ENCODE measurements around the gene NCAM1.

The NCAM1 gene

GRCh38 chr11:113090716-113091480 lies 129.7 kb downstream of the NCAM1 start:
- TF ChIP-seq CTCF (IDR thresholded peaks at IDR 0.05; ENCODE audit: low read depth, low read length, missing control alignments): no peak
- no peak overlapping the region for H3K4me3 ChIP-seq (replicated peaks; ENCODE audit: low read depth, low read length)
- DNase-seq (ENCODE audit: extremely low read depth, low read depth): no peak

GRCh38 chr11:113091481-113091780 lies 130.2 kb downstream of the NCAM1 start:
- TF ChIP-seq CTCF (IDR thresholded peaks at IDR 0.05; ENCODE audit: low read depth, low read length, missing control alignments): no peak
- DNase-seq (ENCODE audit: extremely low read depth, low read depth): no peak
- no peak overlapping the region for H3K4me3 ChIP-seq (replicated peaks; ENCODE audit: low read depth, low read length)

- no peak for TF ChIP-seq CTCF (IDR thresholded peaks at IDR 0.05; ENCODE audit: low read depth, low read length, missing control alignments)
- DNase-seq (ENCODE audit: extremely low read depth, low read depth): no peak
- H3K4me3 ChIP-seq (replicated peaks; ENCODE audit: low read depth, low read length): no peak overlapping the region
These were observed 135.4 kb downstream of the NCAM1 start for GRCh38 chr11:113096648-113097047.

GRCh38 chr11:113103932-113104690 lies 142.9 kb downstream of the NCAM1 start:
- H3K4me3 ChIP-seq (replicated peaks; ENCODE audit: low read depth, low read length): no peak overlapping the region
- TF ChIP-seq CTCF (IDR thresholded peaks at IDR 0.05; ENCODE audit: low read depth, low read length, missing control alignments): no peak
- DNase-seq (ENCODE audit: extremely low read depth, low read depth): no peak

- no peak for DNase-seq (ENCODE audit: extremely low read depth, low read depth)
- TF ChIP-seq CTCF (IDR thresholded peaks at IDR 0.05; ENCODE audit: low read depth, low read length, missing control alignments): no peak
- H3K4me3 ChIP-seq (replicated peaks; ENCODE audit: low read depth, low read length): no peak overlapping the region
These were observed 143.6 kb downstream of the NCAM1 start for GRCh38 chr11:113104691-113105251.

DNA sequence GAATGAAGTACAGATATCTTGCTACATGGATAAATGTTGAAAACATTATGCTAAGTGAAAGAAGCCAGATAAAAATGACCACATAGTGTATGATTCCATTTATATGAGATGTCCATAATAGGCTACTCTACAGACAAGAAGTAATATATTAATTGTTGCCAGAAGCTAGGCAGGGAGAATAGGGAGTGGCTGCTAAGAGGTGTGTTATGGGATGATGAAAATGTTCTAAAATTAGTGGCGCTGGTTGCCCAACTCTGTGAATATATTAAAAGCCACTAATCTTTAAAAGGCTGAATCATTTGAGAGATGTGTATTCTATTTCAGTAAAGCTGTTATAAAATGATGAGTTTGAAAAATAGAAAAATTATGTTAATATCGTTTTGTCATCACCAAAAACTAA lies 144.4 kb downstream of the NCAM1 start:
- no peak for TF ChIP-seq CTCF (IDR thresholded peaks at IDR 0.05; ENCODE audit: low read depth, low read length, missing control alignments)
- H3K4me3 ChIP-seq (replicated peaks; ENCODE audit: low read depth, low read length): no peak overlapping the region
- DNase-seq (ENCODE audit: extremely low read depth, low read depth): no peak

Measured in HFF-Myc (cell line).